ENCODE results near the gene ARHGEF28.

Gene ARHGEF28

GRCh38 chr5:73674669-73675004 is 48.6 kb downstream of the ARHGEF28 start:
- peak overlapping the region; percentile 0 to 40 for H3K18ac ChIP-seq (ENCODE audit: low read depth in 1 of 2, low read length in 2 of 2)
- no CpG with 5 or more reads among the region's 2 CpGs for WGBS
- peak overlapping the region; percentile 35 for H4K8ac ChIP-seq (ENCODE audit: low read length)
- H2AFZ ChIP-seq (ENCODE audit: low read depth, low read length) = no peak overlapping the region
- peaks cover 6% of the 10 kb centered on the region for H3K4me1 ChIP-seq (ENCODE audit: control insufficient read depth, insufficient read depth, low read depth, low read length)
- H3K23ac ChIP-seq (ENCODE audit: low read length in 2 of 2) = no peak overlapping the region
- H3K27ac ChIP-seq (ENCODE audit: low read length, poor library complexity, severe bottlenecking) = peak overlapping the region; percentile 61
- H3K14ac ChIP-seq (ENCODE audit: low read length in 2 of 2) = no peak overlapping the region
- no peaks in the 10 kb centered on the region for H3K9me3 ChIP-seq (ENCODE audit: control insufficient read depth, low read length)
- no peak overlapping the region for H2BK5ac ChIP-seq (ENCODE audit: low read depth, low read length, poor library complexity, severe bottlenecking)
- H3K4me3 ChIP-seq (ENCODE audit: insufficient read depth in 1 of 2, low read depth in 1 of 2, low read length in 2 of 2) = no peak overlapping the region
- H2AK5ac ChIP-seq (ENCODE audit: low read length, severe bottlenecking) = peak overlapping the region; percentile 17
- DNase-seq = no peak
- H2BK12ac ChIP-seq (ENCODE audit: low read length in 2 of 2) = no peak overlapping the region
- H3K9ac ChIP-seq (ENCODE audit: low read length) = no peak overlapping the region
- no peak overlapping the region for H3K4me2 ChIP-seq (ENCODE audit: low read length, poor library complexity, severe bottlenecking)
- H4K91ac ChIP-seq (ENCODE audit: low read length) = no peak overlapping the region
- H3K4ac ChIP-seq (ENCODE audit: low read depth in 1 of 2, low read length in 2 of 2) = no peak overlapping the region
- H3K79me1 ChIP-seq (replicated peaks; ENCODE audit: low read length, poor library complexity, severe bottlenecking) = no peaks in the 10 kb centered on the region
- peak overlapping the region; percentile 29 for H2BK120ac ChIP-seq (ENCODE audit: low read depth, low read length)
- no peak overlapping the region for H2BK15ac ChIP-seq (ENCODE audit: low read depth, poor library complexity, severe bottlenecking)
- H3K36me3 ChIP-seq (ENCODE audit: control insufficient read depth in 1 of 2, insufficient read depth in 2 of 2, low read depth in 1 of 2, low read length in 2 of 2) = no peaks in the 10 kb centered on the region
- H3K27me3 ChIP-seq (ENCODE audit: control insufficient read depth in 1 of 2, insufficient read depth in 1 of 2, low read length in 2 of 2) = no peaks in the 10 kb centered on the region

- peaks cover 0 to 3% of the 10 kb centered on the region in 2 experiments for H3K36me3 ChIP-seq (ENCODE audit: control insufficient read depth in 1 of 2, insufficient read depth in 2 of 2, low read depth in 1 of 2, low read length in 2 of 2)
- no peak overlapping the region for H3K14ac ChIP-seq (ENCODE audit: low read length in 2 of 2)
- H2AK5ac ChIP-seq (ENCODE audit: low read length, severe bottlenecking) = no peak overlapping the region
- H3K4me3 ChIP-seq (ENCODE audit: insufficient read depth in 1 of 2, low read depth in 1 of 2, low read length in 2 of 2) = no peak overlapping the region
- H3K23ac ChIP-seq (ENCODE audit: low read length in 2 of 2) = no peak overlapping the region
- no peak overlapping the region for H2BK15ac ChIP-seq (ENCODE audit: low read depth, poor library complexity, severe bottlenecking)
- no peak overlapping the region for H3K4me2 ChIP-seq (ENCODE audit: low read length, poor library complexity, severe bottlenecking)
- peaks cover 3% of the 10 kb centered on the region for H3K79me1 ChIP-seq (replicated peaks; ENCODE audit: low read length, poor library complexity, severe bottlenecking)
- peaks cover 6% of the 10 kb centered on the region for H3K4me1 ChIP-seq (ENCODE audit: control insufficient read depth, insufficient read depth, low read depth, low read length)
- WGBS = no CpG with 5 or more reads among the region's 4 CpGs
- no peak overlapping the region for H2AFZ ChIP-seq (ENCODE audit: low read depth, low read length)
- no peaks in the 10 kb centered on the region for H3K27me3 ChIP-seq (ENCODE audit: control insufficient read depth in 1 of 2, insufficient read depth in 1 of 2, low read length in 2 of 2)
- H3K27ac ChIP-seq (ENCODE audit: low read length, poor library complexity, severe bottlenecking) = no peak overlapping the region
- H4K91ac ChIP-seq (ENCODE audit: low read length) = no peak overlapping the region
- H3K4ac ChIP-seq (ENCODE audit: low read depth in 1 of 2, low read length in 2 of 2) = no peak overlapping the region
- H2BK120ac ChIP-seq (ENCODE audit: low read depth, low read length) = no peak overlapping the region
- H2BK12ac ChIP-seq (ENCODE audit: low read length in 2 of 2) = no peak overlapping the region
- no peaks in the 10 kb centered on the region for H3K9me3 ChIP-seq (ENCODE audit: control insufficient read depth, low read length)
- H3K9ac ChIP-seq (ENCODE audit: low read length) = no peak overlapping the region
- no peak overlapping the region for H3K18ac ChIP-seq (ENCODE audit: low read depth in 1 of 2, low read length in 2 of 2)
- H4K8ac ChIP-seq (ENCODE audit: low read length) = no peak overlapping the region
- no peak for DNase-seq
- no peak overlapping the region for H2BK5ac ChIP-seq (ENCODE audit: low read depth, low read length, poor library complexity, severe bottlenecking)
Measured at GRCh38 chr5:73678322-73678740, 52.3 kb downstream of the ARHGEF28 start.

- peak overlapping the region; percentile 77 for H2AK5ac ChIP-seq (ENCODE audit: low read length, severe bottlenecking)
- no peak overlapping the region for H2AFZ ChIP-seq (ENCODE audit: low read depth, low read length)
- H2BK120ac ChIP-seq (ENCODE audit: low read depth, low read length) = no peak overlapping the region
- DNase-seq = no peak
- no peak overlapping the region for H2BK12ac ChIP-seq (ENCODE audit: low read length in 2 of 2)
- H3K4ac ChIP-seq (ENCODE audit: low read depth in 1 of 2, low read length in 2 of 2) = no peak overlapping the region
- H3K36me3 ChIP-seq (ENCODE audit: control insufficient read depth in 1 of 2, insufficient read depth in 2 of 2, low read depth in 1 of 2, low read length in 2 of 2) = peaks cover 0 to 5% of the 10 kb centered on the region in 2 experiments
- H3K14ac ChIP-seq (ENCODE audit: low read length in 2 of 2) = no peak overlapping the region
- no peak overlapping the region for H3K9ac ChIP-seq (ENCODE audit: low read length)
- no peak overlapping the region for H4K8ac ChIP-seq (ENCODE audit: low read length)
- no peaks in the 10 kb centered on the region for H3K9me3 ChIP-seq (ENCODE audit: control insufficient read depth, low read length)
- H4K91ac ChIP-seq (ENCODE audit: low read length) = no peak overlapping the region
- H3K23ac ChIP-seq (ENCODE audit: low read length in 2 of 2) = no peak overlapping the region
- no peak overlapping the region for H2BK5ac ChIP-seq (ENCODE audit: low read depth, low read length, poor library complexity, severe bottlenecking)
- no peaks in the 10 kb centered on the region for H3K27me3 ChIP-seq (ENCODE audit: control insufficient read depth in 1 of 2, insufficient read depth in 1 of 2, low read length in 2 of 2)
- no peak overlapping the region for H2BK15ac ChIP-seq (ENCODE audit: low read depth, poor library complexity, severe bottlenecking)
- no peak overlapping the region for H3K4me2 ChIP-seq (ENCODE audit: low read length, poor library complexity, severe bottlenecking)
- no peak overlapping the region for H3K27ac ChIP-seq (ENCODE audit: low read length, poor library complexity, severe bottlenecking)
- 100% methylated on average over 1 of the region's 3 CpGs for WGBS
- no peak overlapping the region for H3K18ac ChIP-seq (ENCODE audit: low read depth in 1 of 2, low read length in 2 of 2)
- no peak overlapping the region for H3K4me3 ChIP-seq (ENCODE audit: insufficient read depth in 1 of 2, low read depth in 1 of 2, low read length in 2 of 2)
- peaks cover 6% of the 10 kb centered on the region for H3K79me1 ChIP-seq (replicated peaks; ENCODE audit: low read length, poor library complexity, severe bottlenecking)
- peaks cover 6% of the 10 kb centered on the region for H3K4me1 ChIP-seq (ENCODE audit: control insufficient read depth, insufficient read depth, low read depth, low read length)
Measured at GRCh38 chr5:73678807-73679206, 52.8 kb downstream of the ARHGEF28 start.

GRCh38 chr5:73682176-73682575 is 56.2 kb downstream of the ARHGEF28 start:
- Histone ChIP-seq H2AFZ (ENCODE audit: low read depth, low read length) (no peak overlapping the region), H3K27ac (ENCODE audit: low read length, poor library complexity, severe bottlenecking) (no peak overlapping the region), H3K4me2 (ENCODE audit: low read length, poor library complexity, severe bottlenecking) (no peak overlapping the region), H4K91ac (ENCODE audit: low read length) (no peak overlapping the region), H3K9me3 (ENCODE audit: control insufficient read depth, low read length) (no peaks in the 10 kb centered on the region), H4K8ac (ENCODE audit: low read length) (no peak overlapping the region), H2AK5ac (ENCODE audit: low read length, severe bottlenecking) (no peak overlapping the region), H2BK12ac (ENCODE audit: low read length in 2 of 2) (no peak overlapping the region), H3K36me3 (ENCODE audit: control insufficient read depth in 1 of 2, insufficient read depth in 2 of 2, low read depth in 1 of 2, low read length in 2 of 2) (peaks cover 0 to 5% of the 10 kb centered on the region in 2 experiments), H3K18ac (ENCODE audit: low read depth in 1 of 2, low read length in 2 of 2) (no peak overlapping the region), H2BK5ac (ENCODE audit: low read depth, low read length, poor library complexity, severe bottlenecking) (no peak overlapping the region), H3K9ac (ENCODE audit: low read length) (no peak overlapping the region), H3K14ac (ENCODE audit: low read length in 2 of 2) (no peak overlapping the region), H3K4me3 (ENCODE audit: insufficient read depth in 1 of 2, low read depth in 1 of 2, low read length in 2 of 2) (no peak overlapping the region), H3K79me1 (replicated peaks; ENCODE audit: low read length, poor library complexity, severe bottlenecking) (peaks cover 12% of the 10 kb centered on the region), H2BK120ac (ENCODE audit: low read depth, low read length) (no peak overlapping the region), H3K4me1 (ENCODE audit: control insufficient read depth, insufficient read depth, low read depth, low read length) (peaks cover 2% of the 10 kb centered on the region), H3K4ac (ENCODE audit: low read depth in 1 of 2, low read length in 2 of 2) (no peak overlapping the region), H3K23ac (ENCODE audit: low read length in 2 of 2) (no peak overlapping the region), H2BK15ac (ENCODE audit: low read depth, poor library complexity, severe bottlenecking) (no peak overlapping the region), H3K27me3 (ENCODE audit: control insufficient read depth in 1 of 2, insufficient read depth in 1 of 2, low read length in 2 of 2) (no peaks in the 10 kb centered on the region)
- DNase-seq = no peak
- WGBS = 100% methylated on average over 1 of the region's 1 CpG

All from mesenchymal stem cell (in vitro differentiated cells and primary cell).